ENCODE data around the gene NMUR1.

NMUR1 gene

GRCh38 chr2:231525248-231526163, 4.7 kb downstream of the NMUR1 start:
- Histone ChIP-seq H3K36me3 (no peaks in the 10 kb centered on the region), H3K4me1 (no peaks in the 10 kb centered on the region), H3K4me3 (ENCODE audit: low read depth, low read length) (no peak overlapping the region), H3K27me3 (no peaks in the 10 kb centered on the region), H3K9me3 (no peaks in the 10 kb centered on the region)
- DNase-seq, result no peak
- TF ChIP-seq CTCF (IDR thresholded peaks at IDR 0.05; ENCODE audit: low read depth, low read length), result no peak

- no peak for TF ChIP-seq CTCF (IDR thresholded peaks at IDR 0.05; ENCODE audit: low read depth, low read length)
- Histone ChIP-seq H3K4me3 (ENCODE audit: low read depth, low read length) (no peak overlapping the region), H3K4me1 (no peaks in the 10 kb centered on the region), H3K36me3 (no peaks in the 10 kb centered on the region), H3K27me3 (no peaks in the 10 kb centered on the region), H3K9me3 (no peaks in the 10 kb centered on the region)
- no peak for DNase-seq
These were observed 5.6 kb downstream of the NMUR1 start for GRCh38 chr2:231524477-231525247.

GRCh38 chr2:231523451-231524285, 6.6 kb downstream of the NMUR1 start:
- no peaks in the 10 kb centered on the region for H3K27me3 ChIP-seq
- no peaks in the 10 kb centered on the region for H3K4me1 ChIP-seq
- no peaks in the 10 kb centered on the region for H3K36me3 ChIP-seq
- TF ChIP-seq CTCF (IDR thresholded peaks at IDR 0.05; ENCODE audit: low read depth, low read length), result no peak
- H3K4me3 ChIP-seq (ENCODE audit: low read depth, low read length), result no peak overlapping the region
- H3K9me3 ChIP-seq, result no peaks in the 10 kb centered on the region
- DNase-seq, result no peak

GRCh38 chr2:231522418-231523180, 7.6 kb downstream of the NMUR1 start:
- no peak overlapping the region for H3K4me3 ChIP-seq (ENCODE audit: low read depth, low read length)
- H3K4me1 ChIP-seq, result no peaks in the 10 kb centered on the region
- no peaks in the 10 kb centered on the region for H3K27me3 ChIP-seq
- no peak for DNase-seq
- TF ChIP-seq CTCF (IDR thresholded peaks at IDR 0.05; ENCODE audit: low read depth, low read length), result no peak
- H3K9me3 ChIP-seq, result no peaks in the 10 kb centered on the region
- H3K36me3 ChIP-seq, result no peaks in the 10 kb centered on the region

GRCh38 chr2:231521443-231521842, 8.8 kb downstream of the NMUR1 start:
- Histone ChIP-seq H3K4me1 (no peaks in the 10 kb centered on the region), H3K27me3 (no peaks in the 10 kb centered on the region), H3K36me3 (no peaks in the 10 kb centered on the region), H3K9me3 (no peaks in the 10 kb centered on the region), H3K4me3 (ENCODE audit: low read depth, low read length) (no peak overlapping the region)
- TF ChIP-seq CTCF (IDR thresholded peaks at IDR 0.05; ENCODE audit: low read depth, low read length), result no peak
- no peak for DNase-seq
